IMR-90 (cell line): ENCODE measurements around the gene LAMTOR1. TPM values are rescaled to one million over a fixed set of nuclear protein-coding genes. Genes with fewer than 3 reads are reported as not detected.

Source experiments
- ATAC-seq: fragments of 200-7000 bp; cut with Tn5 transposase; 2 replicates; pipeline ENCODE4 v1.9.1; 2020; ENCODE audit warnings: low read depth, mild to moderate bottlenecking, moderate library complexity
- BruUV-seq: library from RNA; stranded (reverse); fragments of 400-500 nt; replicated peaks from 2 replicates; lab custom pipeline; 2021; lab: Mats Ljungman, UMichigan
- CTCF ChIA-PET: fragments of 300-600 bp; formaldehyde crosslinking; extraction: SDS; loops from one replicate; lab custom pipeline; 2021; ENCODE audit warnings: antibody characterized with exemption; lab: Yijun Ruan, JAX
- POLR2A ChIA-PET: fragments of 300-600 bp; sonication (Branson Sonifier 250); formaldehyde crosslinking; loops from one replicate; lab custom pipeline; 2022; ENCODE audit warnings: antibody characterized with exemption; ENCODE audit not compliant: unreplicated experiment; lab: Charles Lee
- DNase-seq: peaks from one replicate; pipeline ENCODE4 v3.0.0; 2013
- H2AFZ ChIP-seq: replicated peaks from 2 replicates; pipeline ENCODE3; 2013; ENCODE audit warnings: low read length, mild to moderate bottlenecking; ENCODE audit not compliant: poor library complexity
- H2AK5ac ChIP-seq: 2 replicates; pipeline ENCODE4 v1.6.1; 2013; ENCODE audit warnings: low read depth, low read length, inconsistent platforms
- H2AK9ac ChIP-seq: replicated peaks from 2 replicates; pipeline ENCODE3; 2013; ENCODE audit warnings: mild to moderate bottlenecking, low read depth, low read length, moderate library complexity; ENCODE audit not compliant: poor library complexity
- H2BK120ac ChIP-seq: 2 replicates; pipeline ENCODE4 v1.6.1; 2013; ENCODE audit warnings: low read depth, low read length, inconsistent platforms
- H2BK15ac ChIP-seq: 3 replicates; pipeline ENCODE4 v1.6.1; 2013; ENCODE audit warnings: low read depth, low read length, inconsistent platforms
- H2BK20ac ChIP-seq: 2 replicates; pipeline ENCODE4 v1.6.1; 2013; ENCODE audit warnings: low read depth, mild to moderate bottlenecking, inconsistent platforms, low read length, moderate library complexity
- H2BK5ac ChIP-seq: 2 replicates; pipeline ENCODE4 v1.6.1; 2013; ENCODE audit warnings: mild to moderate bottlenecking, low read depth, low read length, inconsistent platforms; ENCODE audit not compliant: poor library complexity, severe bottlenecking
- H3K14ac ChIP-seq: replicated peaks from 2 replicates; pipeline ENCODE4 v1.6.1; 2013; ENCODE audit warnings: low read depth, low read length, inconsistent platforms
- H3K18ac ChIP-seq: 2 replicates; pipeline ENCODE4 v1.6.1; 2013; ENCODE audit warnings: low read depth, low read length, control low read depth
- H3K23ac ChIP-seq: 2 replicates; pipeline ENCODE4 v1.6.1; 2013; ENCODE audit warnings: low read depth, low read length, inconsistent platforms
- H3K27ac ChIP-seq: 2 replicates; pipeline ENCODE4 v1.5.1; 2013; ENCODE audit warnings: mild to moderate bottlenecking, control low read depth, low read length; ENCODE audit not compliant: insufficient read depth
- H3K27me3 ChIP-seq: 2 replicates; pipeline ENCODE4 v1.6.1; 2013; ENCODE audit warnings: low read length; ENCODE audit not compliant: control insufficient read depth, insufficient read depth
- H3K36me3 ChIP-seq: 2 replicates; pipeline ENCODE4 v1.6.1; 2013; ENCODE audit warnings: low read length, mixed read lengths; ENCODE audit not compliant: control insufficient read depth, insufficient read depth
- H3K4ac ChIP-seq: 2 replicates; pipeline ENCODE4 v1.6.1; 2013; ENCODE audit warnings: low read depth, low read length, inconsistent platforms
- H3K4me1 ChIP-seq: 2 replicates; pipeline ENCODE4 v1.6.1; 2013; ENCODE audit warnings: low read length, mixed read lengths; ENCODE audit not compliant: control insufficient read depth, insufficient read depth
- H3K4me2 ChIP-seq: 2 replicates; pipeline ENCODE4 v1.6.1; 2013; ENCODE audit warnings: low read depth, mild to moderate bottlenecking, control low read depth, low read length, moderate library complexity
- H3K4me3 ChIP-seq: 2 replicates; pipeline ENCODE4 v1.5.1; 2013; ENCODE audit warnings: low read depth, mild to moderate bottlenecking, control low read depth, low read length, moderate library complexity; ENCODE audit not compliant: insufficient read depth
- H3K56ac ChIP-seq: 2 replicates; pipeline ENCODE4 v1.6.1; 2013; ENCODE audit warnings: low read length, inconsistent platforms; ENCODE audit not compliant: insufficient read depth; ENCODE audit errors: extremely low read depth
- H3K79me1 ChIP-seq, 2 experiments: 2 replicates each; pipeline ENCODE4 v1.6.1; 2013; ENCODE audit warnings: low read length in 2 of 2, inconsistent platforms in 1 of 2, low read depth in 1 of 2
- H3K9ac ChIP-seq: 2 replicates; pipeline ENCODE4 v1.6.1; 2013; ENCODE audit warnings: low read depth, low read length, control low read depth
- H3K9me1 ChIP-seq: 2 replicates; pipeline ENCODE4 v1.6.1; 2013; ENCODE audit warnings: low read length, inconsistent platforms; ENCODE audit not compliant: insufficient read depth
- H3K9me3 ChIP-seq: 2 replicates; pipeline ENCODE4 v1.6.1; 2013; ENCODE audit warnings: low read length; ENCODE audit not compliant: control insufficient read depth, insufficient read depth
- H4K20me1 ChIP-seq: 2 replicates; pipeline ENCODE4 v1.6.1; 2013; ENCODE audit warnings: low read length, inconsistent platforms; ENCODE audit not compliant: insufficient read depth
- H4K5ac ChIP-seq: 2 replicates; pipeline ENCODE4 v1.6.1; 2013; ENCODE audit warnings: mild to moderate bottlenecking, low read depth, low read length, control low read depth
- H4K8ac ChIP-seq, 2 experiments: 2 replicates each; pipeline ENCODE4 v1.6.1; 2013; ENCODE audit warnings: low read depth in 2 of 2, low read length in 2 of 2, control low read depth in 1 of 2, inconsistent platforms in 1 of 2
- H4K91ac ChIP-seq: 2 replicates; pipeline ENCODE4 v1.6.1; 2013; ENCODE audit warnings: low read depth, low read length, inconsistent platforms; ENCODE audit not compliant: insufficient read depth
- CEBPB ChIP-seq: IDR thresholded peaks from 2 replicates; pipeline ENCODE4 v1.6.1; 2012; ENCODE audit warnings: low read depth, low read length, improper control_type of control experiment
- CHD1 ChIP-seq: IDR thresholded peaks from 2 replicates; pipeline ENCODE4 v1.6.1; 2012; ENCODE audit warnings: low read depth, low read length, improper control_type of control experiment
- CTCF ChIP-seq: conservative IDR thresholded peaks from 2 replicates; pipeline ENCODE4 v1.5.1; 2012; ENCODE audit warnings: mild to moderate bottlenecking, low read depth, low read length, improper control_type of control experiment
- ELK1 ChIP-seq: fragments of 150-350 bp; IDR thresholded peaks from 2 replicates; pipeline ENCODE4 v1.6.1; 2016; ENCODE audit warnings: low read depth, mild to moderate bottlenecking, low read length, moderate library complexity, borderline replicate concordance
- FOS ChIP-seq: fragments of 150-350 bp; IDR thresholded peaks from 2 replicates; pipeline ENCODE4 v1.6.1; 2016; ENCODE audit warnings: low read depth, low read length
- MAFK ChIP-seq: IDR thresholded peaks from 2 replicates; pipeline ENCODE4 v1.6.1; 2012; ENCODE audit warnings: low read depth, low read length, improper control_type of control experiment
- MAZ ChIP-seq: IDR thresholded peaks from 2 replicates; pipeline ENCODE4 v1.6.1; 2012; ENCODE audit warnings: low read depth, mild to moderate bottlenecking, low read length, improper control_type of control experiment, moderate library complexity, borderline replicate concordance
- MXI1 ChIP-seq: IDR thresholded peaks from 2 replicates; pipeline ENCODE4 v1.6.1; 2012; ENCODE audit warnings: low read depth, mild to moderate bottlenecking, low read length, moderate library complexity, borderline replicate concordance
- NFE2L2 ChIP-seq: fragments of 150-350 bp; IDR thresholded peaks from 2 replicates; pipeline ENCODE4 v1.6.1; 2016; ENCODE audit warnings: low read depth, mild to moderate bottlenecking, low read length
- RAD21 ChIP-seq: IDR thresholded peaks from 2 replicates; pipeline ENCODE4 v1.6.1; 2012; ENCODE audit warnings: low read length, improper control_type of control experiment
- RCOR1 ChIP-seq: IDR thresholded peaks from 2 replicates; pipeline ENCODE4 v1.6.1; 2012; ENCODE audit warnings: mild to moderate bottlenecking, low read length, improper control_type of control experiment; ENCODE audit not compliant: insufficient replicate concordance
- RFX5 ChIP-seq: IDR thresholded peaks from 2 replicates; pipeline ENCODE4 v1.8.0; 2012; ENCODE audit warnings: low read depth, mild to moderate bottlenecking, low read length, moderate library complexity
- SMC3 ChIP-seq: fragments of 150-350 bp; IDR thresholded peaks from 2 replicates; pipeline ENCODE4 v1.6.1; 2016; ENCODE audit warnings: low read depth, mild to moderate bottlenecking, antibody characterized with exemption, low read length, moderate library complexity
- WGBS, 2 experiments: methylation state at CpG; one replicate each; pipeline versions ENCODE4 v1.1.5 to v1.1.7; 2013; ENCODE audit warnings: missing lambda C conversion rate in 2 of 2; ENCODE audit not compliant: insufficient read length in 1 of 2; ENCODE audit errors: extremely low coverage in 2 of 2; 5-methylcytosine and 5-hydroxymethylcytosine counted together
- dilution Hi-C: fragments of 300-500 bp; cut with HindIII; formaldehyde crosslinking; loops from one replicate; pipeline ENCODE4 v1.14.3; 2018; ENCODE audit warnings: low sequenced_read_pairs; ENCODE audit not compliant: unreplicated experiment
- in situ Hi-C: fragments of 300-500 bp; cut with MboI; formaldehyde crosslinking; loops from 3 replicates; pipeline ENCODE4 v1.14.3; 2019; ENCODE audit warnings: low sequenced_read_pairs, inconsistent platforms, mixed read lengths
- intact Hi-C: fragments of 100-400 bp; cut with micrococcal nuclease; formaldehyde crosslinking; loops from 2 replicates; pipeline ENCODE4 v1.10.0; 2022
- polyA plus RNA-seq, 3 experiments: library from polyadenylated mRNA; depleted of rRNA; stranded (reverse); fragments of >200 nt; gene quantifications; 2 replicates each; pipeline ENCODE4 v1.2.3, GENCODE V29; 2012; ENCODE audit warnings: low replicate concordance in 1 of 3
- total RNA-seq: library from RNA; depleted of rRNA; stranded (reverse); fragments of >200 nt; gene quantifications from 2 replicates; pipeline ENCODE4 v1.2.3, GENCODE V29; 2012
- TF ChIP-seq, protein P1 (sequence below): fragments of 150-350 bp; IDR thresholded peaks from 2 replicates; pipeline ENCODE4 v1.6.1; 2017; ENCODE audit warnings: mild to moderate bottlenecking, antibody characterized with exemption, low read length, low read depth

LAMTOR1 gene
- total and polyA plus RNA-seq, 2 of the 4 experiments (the other 2 are of a cell fraction): 126 to 137 TPM

- Histone ChIP-seq H2BK15ac (peak overlapping the region; percentile 70; the same call in 2 of the 3 replicates), H3K27me3 (peaks cover 4% of the 10 kb centered on the region), H4K91ac (peak overlapping the region; percentile 52; the same call in 1 of the 2 replicates), H3K4me3 (no peak overlapping the region), H3K9me3 (no peaks in the 10 kb centered on the region), H4K5ac (peak overlapping the region; percentile 64; the same call in 1 of the 2 replicates), H3K9me1 (peaks cover 10% of the 10 kb centered on the region), H3K4ac (peak overlapping the region; percentile 51), H3K4me2 (no peak overlapping the region), H3K56ac (no peak overlapping the region), H3K9ac (no peak overlapping the region), H2BK20ac (peak overlapping the region; percentile 73), H2BK5ac (peak overlapping the region; percentile 78), H3K27ac (no peak overlapping the region), H4K20me1 (no peaks in the 10 kb centered on the region), H3K79me1 (no peaks in the 10 kb centered on the region), H3K4me1 (peaks cover 14% of the 10 kb centered on the region), H2BK120ac (peak overlapping the region; percentile 69), H2AFZ (no peak overlapping the region), H4K8ac (peak overlapping the region; percentile 24 to 37; a peak in 1 of 4 replicates), H2AK9ac (no peak overlapping the region), H3K23ac (no peak overlapping the region), H3K14ac (peak overlapping the region; percentile 38), H3K36me3 (no peaks in the 10 kb centered on the region), H3K18ac (peak overlapping the region; percentile 11; the same call in 1 of the 2 replicates), H2AK5ac (peak overlapping the region; percentile 66; the same call in 1 of the 2 replicates)
- no TSS peak for BruUV-seq
- dilution Hi-C loops (no loop called here), intact Hi-C loops (no loop called here), in situ Hi-C loops (no loop called here)
- TF ChIP-seq CEBPB (no peak), SMC3 (no peak), CTCF (no peak), CHD1 (no peak), NFE2L2 (no peak), FOS (no peak), MAZ (no peak), RCOR1 (no peak), RAD21 (no peak), MXI1 (no peak), RFX5 (no peak), ELK1 (no peak), MAFK (no peak)
- TF ChIP-seq, protein P1, sequence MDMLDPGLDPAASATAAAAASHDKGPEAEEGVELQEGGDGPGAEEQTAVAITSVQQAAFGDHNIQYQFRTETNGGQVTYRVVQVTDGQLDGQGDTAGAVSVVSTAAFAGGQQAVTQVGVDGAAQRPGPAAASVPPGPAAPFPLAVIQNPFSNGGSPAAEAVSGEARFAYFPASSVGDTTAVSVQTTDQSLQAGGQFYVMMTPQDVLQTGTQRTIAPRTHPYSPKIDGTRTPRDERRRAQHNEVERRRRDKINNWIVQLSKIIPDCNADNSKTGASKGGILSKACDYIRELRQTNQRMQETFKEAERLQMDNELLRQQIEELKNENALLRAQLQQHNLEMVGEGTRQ: no peak
- ATAC-seq (no peak), DNase-seq (no peak)
- WGBS, 2 experiments: 96% methylated on average over 3 of the region's 4 CpGs; no CpG with 5 or more reads in 1 of the 2 experiments
- CTCF ChIA-PET: no interaction called here
- POLR2A ChIA-PET: no interaction called here
Observed at GRCh38 chr11:72136684-72137262, 33.7 kb upstream of the LAMTOR1 start.
